NCI-H2196 treated with DMSO at 0.1 percent for 48 hours (cell line): ENCODE data around the gene SORBS1.

Experiments used
- DNase-seq: peaks from one replicate; lab custom pipeline; 2025; ENCODE audit not compliant: unreplicated experiment; lab: John Stamatoyannopoulos, UW

Gene SORBS1

DNA sequence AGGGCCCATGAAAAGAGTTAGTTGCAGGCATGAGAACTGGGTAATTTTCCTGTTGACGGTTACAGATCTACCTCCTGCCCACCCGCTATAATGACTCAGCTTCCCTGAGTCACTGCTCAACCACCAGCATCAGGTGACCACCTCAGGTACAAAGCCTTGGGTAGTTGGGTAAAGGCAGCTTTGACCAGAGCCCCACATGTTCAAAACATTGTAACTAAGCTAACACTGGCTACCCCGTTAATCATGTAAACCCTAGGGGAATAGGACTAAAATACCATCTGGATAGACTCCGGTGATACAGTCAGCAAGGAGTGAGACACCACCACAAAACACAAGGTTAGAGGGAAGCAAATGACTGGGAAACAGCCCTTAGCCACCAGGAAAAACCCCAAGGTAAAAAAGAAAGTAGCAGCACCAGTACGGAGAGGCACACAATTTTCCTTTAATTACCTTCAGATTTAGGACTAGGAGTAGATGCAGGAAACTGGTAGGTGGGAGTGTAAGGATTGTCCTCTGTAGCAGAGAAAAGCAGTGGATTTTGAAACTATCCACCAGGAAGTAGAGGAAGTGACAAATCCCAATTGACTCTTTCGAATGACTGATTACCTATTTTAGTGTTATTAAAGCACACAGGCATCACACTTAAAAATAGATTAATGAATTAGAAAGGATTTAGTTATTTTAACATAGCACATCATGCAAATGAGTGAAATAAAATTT, 166.8 kb downstream of the SORBS1 start:
- DNase-seq = no peak

GRCh38 chr10:95392681-95393164, 168.4 kb downstream of the SORBS1 start:
- no peak for DNase-seq

GRCh38 chr10:95392217-95392584, 169.0 kb downstream of the SORBS1 start:
- no peak for DNase-seq

GRCh38 chr10:95391581-95392216, 169.5 kb downstream of the SORBS1 start:
- DNase-seq = no peak

GRCh38 chr10:95391164-95391563, 170.0 kb downstream of the SORBS1 start:
- no peak for DNase-seq

DNA sequence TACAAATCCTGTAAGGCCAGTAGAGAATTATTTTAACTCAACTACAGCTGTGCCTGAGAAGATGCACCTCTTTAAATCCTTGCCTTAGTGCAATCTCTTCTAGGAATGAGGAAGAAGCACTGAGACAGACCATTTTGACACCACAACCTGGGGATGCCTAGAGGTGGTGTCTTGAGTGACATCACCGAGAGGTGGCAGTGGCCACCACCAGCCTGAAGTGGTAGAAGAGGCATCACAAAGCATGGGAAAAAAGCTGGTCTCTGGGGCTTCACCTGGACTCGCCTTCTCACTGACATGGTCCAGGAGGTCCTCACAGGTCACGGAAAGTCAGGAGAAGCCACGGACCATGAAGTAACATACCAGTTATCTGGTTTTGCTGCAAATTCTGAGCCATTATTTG, 171.2 kb downstream of the SORBS1 start:
- DNase-seq = no peak

DNA sequence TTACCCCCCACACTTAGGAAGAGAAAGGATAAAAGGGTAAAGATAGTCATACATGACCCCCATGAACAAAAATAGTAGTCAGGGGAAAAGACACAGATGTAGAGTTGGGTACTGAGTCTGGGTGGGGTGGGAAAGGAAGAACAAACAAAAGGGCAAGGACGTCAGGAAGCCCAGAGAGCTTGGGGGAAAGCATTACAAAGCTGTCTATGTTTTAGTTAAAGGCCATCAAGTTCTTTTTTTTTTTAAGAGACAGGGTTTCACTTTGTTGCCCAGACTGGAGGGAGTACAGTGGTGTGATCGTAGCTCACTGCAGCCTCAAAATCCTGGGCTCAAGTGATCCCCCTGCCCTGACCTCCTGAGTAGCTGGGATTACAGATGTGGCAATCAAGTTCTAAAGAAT, 172.0 kb downstream of the SORBS1 start:
- no peak for DNase-seq

DNA sequence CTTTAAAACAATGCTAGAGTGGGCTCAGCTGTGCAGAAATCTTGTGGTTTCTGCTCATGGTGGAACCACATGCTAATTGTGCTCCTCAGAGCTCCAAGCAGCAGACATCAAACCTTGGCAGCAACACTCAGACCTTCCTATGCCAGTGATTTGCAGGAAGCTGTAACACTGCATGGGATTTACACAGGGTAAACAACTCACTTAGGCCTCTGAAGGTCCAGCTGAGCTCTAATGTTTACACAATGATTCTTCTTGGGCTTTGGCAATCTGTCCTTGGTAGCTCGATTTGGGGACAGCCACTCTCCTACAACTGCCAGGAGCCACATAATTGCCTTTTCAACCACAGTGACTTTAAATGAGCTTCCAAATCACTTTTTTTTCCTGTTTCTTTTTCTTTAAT, 172.6 kb downstream of the SORBS1 start:
- no peak for DNase-seq

DNA sequence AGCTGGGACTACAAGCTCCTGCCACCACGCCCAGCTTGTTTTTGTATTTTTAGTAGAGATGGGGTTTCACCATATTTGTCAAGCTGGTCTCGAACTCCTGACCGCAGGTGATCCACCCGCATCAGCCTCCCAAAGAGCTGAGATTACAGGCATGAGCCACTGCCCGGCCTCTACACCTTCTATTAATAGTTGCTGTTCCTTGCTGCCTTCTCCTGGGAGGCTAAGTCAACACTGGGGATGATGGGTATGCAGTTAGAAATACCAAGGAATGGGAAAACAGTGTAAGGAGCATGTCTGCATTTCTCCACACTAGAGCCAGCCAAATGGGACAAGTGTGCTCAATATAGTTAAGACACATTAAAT, 173.1 kb downstream of the SORBS1 start:
- DNase-seq = no peak

- DNase-seq = no peak
Observed at GRCh38 chr10:95384011-95384704, 177.0 kb downstream of the SORBS1 start.

GRCh38 chr10:95382596-95382995, 178.6 kb downstream of the SORBS1 start:
- DNase-seq = no peak

- no peak for DNase-seq
Observed at GRCh38 chr10:95382174-95382573, 179.0 kb downstream of the SORBS1 start.

DNA sequence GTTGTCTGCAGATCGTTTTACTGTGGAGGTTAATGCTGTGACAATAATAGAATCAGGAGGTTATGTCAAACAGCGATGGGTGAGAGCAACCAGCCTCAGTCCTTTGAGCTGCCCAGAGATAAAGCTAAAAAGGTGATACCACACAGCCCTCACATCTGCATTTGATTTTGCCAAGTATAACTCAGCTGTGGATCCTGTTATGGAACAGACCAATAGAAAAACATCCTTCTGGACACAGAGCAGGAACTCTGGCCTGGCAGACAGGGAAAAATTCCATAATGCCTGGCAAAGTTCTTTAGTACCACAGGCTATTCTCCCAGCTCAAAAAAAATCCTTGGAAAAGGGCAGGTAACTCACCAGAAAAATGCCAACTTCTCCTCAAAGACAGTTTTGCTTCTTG, 183.2 kb downstream of the SORBS1 start:
- DNase-seq = no peak

- DNase-seq = no peak
Observed at GRCh38 chr10:95375418-95375817, 185.8 kb downstream of the SORBS1 start.

GRCh38 chr10:95374597-95375209, 186.5 kb downstream of the SORBS1 start:
- peak; percentile 15 for DNase-seq

GRCh38 chr10:95373660-95374059, 187.5 kb downstream of the SORBS1 start:
- DNase-seq = no peak

GRCh38 chr10:95364342-95364741, 196.8 kb downstream of the SORBS1 start:
- DNase-seq = no peak

DNA sequence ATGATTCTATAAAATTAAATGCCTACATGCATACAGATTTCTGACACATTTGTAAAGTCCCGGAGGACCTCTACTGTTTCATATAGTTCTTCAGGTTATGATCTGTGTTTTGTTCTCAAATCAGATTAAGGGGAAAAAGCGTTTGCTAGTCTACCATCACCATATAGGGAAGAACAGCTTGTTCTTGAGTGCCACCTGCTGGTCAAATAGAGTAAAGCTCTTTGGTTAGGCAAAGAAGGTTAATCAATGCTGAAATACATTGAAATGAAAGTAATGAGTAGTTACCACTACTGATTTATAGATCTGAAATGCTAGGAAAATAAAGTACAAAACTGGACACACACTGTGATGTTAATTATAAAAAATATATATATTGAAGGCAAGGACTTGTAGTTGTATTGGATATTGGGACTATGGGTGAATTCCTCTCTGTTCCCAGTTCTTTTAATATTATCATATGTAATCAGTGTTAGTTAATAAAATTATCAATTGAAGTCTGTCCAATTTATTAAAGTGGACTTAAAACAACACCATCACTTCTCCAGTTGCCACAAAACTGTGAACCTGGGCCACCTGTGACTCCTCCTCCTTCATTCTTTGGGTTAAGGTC, 197.8 kb downstream of the SORBS1 start:
- DNase-seq = peak; percentile 38

- DNase-seq = no peak
Observed at GRCh38 chr10:95360122-95360714, 201.0 kb downstream of the SORBS1 start.

- no peak for DNase-seq
Observed at GRCh38 chr10:95359466-95359865, 201.7 kb downstream of the SORBS1 start.
